ENCODE results near the gene TCF7. TPM values are rescaled to one million over a fixed set of nuclear protein-coding genes. Genes with fewer than 3 reads are reported as not detected.

Gene TCF7
- total and polyA plus RNA-seq, 2 of the 13 experiments (the other 11 are each of a cell fraction or from before 2014, with no cell fraction given) = 6.3 to 6.8 TPM

GRCh38 chr5:134177369-134178095, 63.1 kb downstream of the TCF7 start (continued):
- 0 out of 2 replicates have a peak, but pooled peaks have one; percentile 55 for TF ChIP-seq POGK (CRISPR knock-in tag; conservative IDR thresholded peaks at IDR 0.05)
- TF ChIP-seq STAT5B (CRISPR knock-in tag; IDR thresholded peaks at IDR 0.05) = no peak
- peak; percentile 4 for TF ChIP-seq TEAD3 (CRISPR knock-in tag; optimal IDR thresholded peaks at IDR 0.05; ENCODE audit: borderline replicate concordance)
- TF ChIP-seq ZNF263 (CRISPR knock-in tag; IDR thresholded peaks at IDR 0.05) = peak; percentile 52; the same call in 1 of the 2 replicates
- TF ChIP-seq ZBTB43 (CRISPR knock-in tag; conservative IDR thresholded peaks at IDR 0.05) = peak; percentile 14; the same call in 1 of the 2 replicates
- TF ChIP-seq ZNF777 (CRISPR knock-in tag; IDR thresholded peaks at IDR 0.05) = peak; percentile 77; the same call in 1 of the 2 replicates
- TF ChIP-seq SMYD3 (CRISPR knock-in tag; IDR thresholded peaks at IDR 0.05) = no peak
- TF ChIP-seq ZNF138 (CRISPR knock-in tag; IDR thresholded peaks at IDR 0.05; ENCODE audit: low read depth) = no peak
- TF ChIP-seq HNF1B (CRISPR knock-in tag; IDR thresholded peaks at IDR 0.05) = 0 out of 2 replicates have a peak, but pooled peaks have one; percentile 40
- no peak for TF ChIP-seq SPEN (CRISPR knock-in tag; IDR thresholded peaks at IDR 0.05; ENCODE audit: low read depth)
- 0 out of 2 replicates have a peak, but pooled peaks have one; percentile 15 for TF ChIP-seq ZNF224 (CRISPR knock-in tag; IDR thresholded peaks at IDR 0.05)
- peak; percentile 98 for TF ChIP-seq DBP (CRISPR knock-in tag; IDR thresholded peaks at IDR 0.05; ENCODE audit: not compliant biosample characterization)
- TF ChIP-seq ETV5 (CRISPR knock-in tag; IDR thresholded peaks at IDR 0.05; ENCODE audit: borderline replicate concordance) = 0 out of 2 replicates have a peak, but pooled peaks have one; percentile 14
- TF ChIP-seq SAP130 (CRISPR knock-in tag; IDR thresholded peaks at IDR 0.05; ENCODE audit: low read depth) = peak; percentile 48
- no peak for TF ChIP-seq USF2 (IDR thresholded peaks at IDR 0.05; ENCODE audit: low read depth, low read length)
- peak; percentile 37; the same call in 1 of the 2 replicates for TF ChIP-seq USF2 (CRISPR knock-in tag; IDR thresholded peaks at IDR 0.05; ENCODE audit: borderline replicate concordance)
- peak; percentile 40; the same call in 1 of the 2 replicates for TF ChIP-seq NFKB2 (CRISPR knock-in tag; IDR thresholded peaks at IDR 0.05; ENCODE audit: borderline replicate concordance)
- TF ChIP-seq RARG (CRISPR knock-in tag; IDR thresholded peaks at IDR 0.05; ENCODE audit: low read depth) = no peak
- peak; percentile 66; the same call in 1 of the 2 replicates for TF ChIP-seq SSRP1 (CRISPR knock-in tag; IDR thresholded peaks at IDR 0.05)
- TF ChIP-seq ZNF335 (CRISPR knock-in tag; IDR thresholded peaks at IDR 0.05) = no peak

Data from HepG2 (cell line).